Stimulated activated CD4-positive, alpha-beta T cell treated with anti-CD3 and anti-CD28 coated beads, Interleukin-1b, Interleukin-23, amount 100 ng/mL, for 1 hour (primary cell): ENCODE results near the gene SOCS7.

Source experiments
- DNase-seq, 2 donors: peaks; one replicate each; pipeline ENCODE4 v3.0.0-alpha.2; 2020; ENCODE audit warnings: low read depth in 2 of 2

SOCS7 gene

GRCh38 chr17:38440614-38441397 is 89.2 kb downstream of the SOCS7 start:
- DNase-seq = no peak

GRCh38 chr17:38441429-38442061 is 89.9 kb downstream of the SOCS7 start:
- no peak for DNase-seq

GRCh38 chr17:38442548-38442947 is 90.9 kb downstream of the SOCS7 start:
- no peak for DNase-seq

GRCh38 chr17:38443356-38444031 is 91.8 kb downstream of the SOCS7 start:
- no peak for DNase-seq

GRCh38 chr17:38444151-38444550 is 92.5 kb downstream of the SOCS7 start:
- DNase-seq = peak in 1 of 2 donors; percentile 27

GRCh38 chr17:38447502-38448085 is 96.0 kb downstream of the SOCS7 start:
- DNase-seq = no peak

GRCh38 chr17:38448208-38448771 is 96.6 kb downstream of the SOCS7 start:
- no peak for DNase-seq

GRCh38 chr17:38449364-38449763 is 97.7 kb downstream of the SOCS7 start:
- no peak for DNase-seq

GRCh38 chr17:38450557-38451029 is 98.9 kb downstream of the SOCS7 start:
- no peak for DNase-seq

GRCh38 chr17:38451030-38451839 is 99.6 kb downstream of the SOCS7 start:
- DNase-seq = no peak

- DNase-seq = no peak
These were observed 100.3 kb downstream of the SOCS7 start for GRCh38 chr17:38451840-38452529.

GRCh38 chr17:38452719-38453118 is 101.1 kb downstream of the SOCS7 start:
- DNase-seq = no peak

GRCh38 chr17:38453951-38454421 is 102.3 kb downstream of the SOCS7 start:
- DNase-seq = no peak

- no peak for DNase-seq
These were observed 102.9 kb downstream of the SOCS7 start for GRCh38 chr17:38454532-38454931.
